ENCODE results near the gene PPP2CA.
"Not testable (repeated sequence)": the region's sequence is repeated elsewhere in the genome, so short reads cannot be mapped to it uniquely, and the experiment has no call there.

Gene PPP2CA

GRCh38 chr5:134245692-134246091, 19.8 kb upstream of the PPP2CA start:
- DNase-seq (ENCODE audit: low read depth), result no peak

GRCh38 chr5:134245101-134245604, 19.3 kb upstream of the PPP2CA start:
- DNase-seq (ENCODE audit: low read depth), result no peak

GRCh38 chr5:134242146-134242545, 16.3 kb upstream of the PPP2CA start:
- DNase-seq (ENCODE audit: low read depth), result no peak

- DNase-seq (ENCODE audit: low read depth), result no peak
Observed at GRCh38 chr5:134240421-134240962, 14.6 kb upstream of the PPP2CA start.

GRCh38 chr5:134236820-134237219, 10.9 kb upstream of the PPP2CA start:
- DNase-seq (ENCODE audit: low read depth), result no peak

GRCh38 chr5:134236318-134236717, 10.4 kb upstream of the PPP2CA start:
- DNase-seq (ENCODE audit: low read depth), result no peak

- DNase-seq (ENCODE audit: low read depth), result no peak
Observed at GRCh38 chr5:134228624-134229023, 2.8 kb upstream of the PPP2CA start.

- DNase-seq (ENCODE audit: low read depth), result no peak
Observed at GRCh38 chr5:134227776-134228175, 1.9 kb upstream of the PPP2CA start.

- no peak for DNase-seq (ENCODE audit: low read depth)
Observed at GRCh38 chr5:134227259-134227658, 1.4 kb upstream of the PPP2CA start.

- peak; percentile 71 for DNase-seq (ENCODE audit: low read depth)
Observed at GRCh38 chr5:134226441-134227192, 744 bp upstream of the PPP2CA start.

GRCh38 chr5:134224888-134225779, 739 bp downstream of the PPP2CA start:
- peak; percentile 54 for DNase-seq (ENCODE audit: low read depth)

GRCh38 chr5:134223406-134224248, 2.2 kb downstream of the PPP2CA start:
- DNase-seq (ENCODE audit: low read depth), result no peak

- not testable (repeated sequence) for DNase-seq (ENCODE audit: low read depth)
Observed at GRCh38 chr5:134221690-134222089, 4.2 kb downstream of the PPP2CA start.

- no peak for DNase-seq (ENCODE audit: low read depth)
Observed at GRCh38 chr5:134215757-134216156, 10.1 kb downstream of the PPP2CA start.

- DNase-seq (ENCODE audit: low read depth), result not testable (repeated sequence)
Observed at GRCh38 chr5:134211263-134212031, 14.4 kb downstream of the PPP2CA start.

GRCh38 chr5:134209477-134210245, 16.2 kb downstream of the PPP2CA start:
- no peak for DNase-seq (ENCODE audit: low read depth)

GRCh38 chr5:134207696-134208095, 18.2 kb downstream of the PPP2CA start:
- no peak for DNase-seq (ENCODE audit: low read depth)

- no peak for DNase-seq (ENCODE audit: low read depth)
Observed at GRCh38 chr5:134206627-134207160, 19.2 kb downstream of the PPP2CA start.

- DNase-seq (ENCODE audit: low read depth), result no peak
Observed at GRCh38 chr5:134204575-134204974, 21.3 kb downstream of the PPP2CA start.

GRCh38 chr5:134203630-134204029, 22.2 kb downstream of the PPP2CA start:
- no peak for DNase-seq (ENCODE audit: low read depth)

Data from T follicular helper cell (primary cell).